SK-N-SH (cell line): ENCODE results near the gene NIPAL3. TPM values are rescaled to one million over a fixed set of nuclear protein-coding genes. Genes with fewer than 3 reads are reported as not detected.

Experiments
- CTCF ChIA-PET: fragments of 300-600, 350-600 bp; formaldehyde crosslinking; extraction: SDS; loops from one replicate; lab custom pipeline; 2021; lab: Yijun Ruan, JAX
- POLR2A ChIA-PET: fragments of 350-600 bp; sonication (Branson Sonifier 250); formaldehyde crosslinking; extraction: SDS; loops from one replicate; lab custom pipeline; 2020; ENCODE audit warnings: antibody characterized with exemption, inconsistent platforms; lab: Yijun Ruan, JAX
- DNase-seq: peaks from one replicate; pipeline ENCODE4 v3.0.0; 2012
- H2AFZ ChIP-seq: fragments of 200-600 bp; sonication (generic); 2 replicates; pipeline ENCODE4 v1.8.1; 2016; ENCODE audit warnings: antibody characterized with exemption, mild to moderate bottlenecking, low read depth
- H3F3A ChIP-seq: fragments of 200-600 bp; sonication (generic); replicated peaks from 2 replicates; pipeline ENCODE3; 2016; ENCODE audit warnings: antibody characterized with exemption, mild to moderate bottlenecking; ENCODE audit not compliant: insufficient read depth
- H3K27ac ChIP-seq, 2 experiments: fragments of 200-500 bp in 1 of 2; fragments of 200-600 bp in 1 of 2; sonication (Bioruptor generic) in 1 of 2; sonication (generic), shearing (Covaris generic) in 1 of 2; 2 replicates each; pipeline versions ENCODE4 v1.5.1 to v1.6.1; 2014 to 2016; ENCODE audit warnings: low read depth in 2 of 2, inconsistent platforms in 1 of 2, low read length in 1 of 2, mild to moderate bottlenecking in 1 of 2, mixed read lengths in 1 of 2
- H3K27me3 ChIP-seq: fragments of 200-600 bp; sonication (generic), shearing (Covaris generic); 2 replicates; pipeline ENCODE4 v1.6.1; 2016; ENCODE audit warnings: mixed run types; ENCODE audit not compliant: insufficient read depth
- H3K36me3 ChIP-seq, 2 experiments: fragments of 200-500 bp in 1 of 2; fragments of 200-600 bp in 1 of 2; sonication (Bioruptor generic) in 1 of 2; sonication (generic) in 1 of 2; replicated peaks in 1 of 2; 2 replicates each; pipeline versions ENCODE3 to v1.5.1; 2014 to 2016; ENCODE audit warnings: low read length in 1 of 2, mild to moderate bottlenecking in 1 of 2; ENCODE audit not compliant: insufficient read depth in 2 of 2, control insufficient read depth in 1 of 2
- H3K4me1 ChIP-seq, 2 experiments: fragments of 200-500 bp in 1 of 2; fragments of 200-600 bp in 1 of 2; sonication (Bioruptor generic) in 1 of 2; sonication (generic), shearing (Covaris generic) in 1 of 2; 2 replicates each; pipeline versions ENCODE4 v1.5.1 to v1.6.1; 2014 to 2016; ENCODE audit warnings: low read depth in 1 of 2, low read length in 1 of 2, mixed run types in 1 of 2; ENCODE audit not compliant: insufficient read depth in 2 of 2, control insufficient read depth in 1 of 2
- H3K4me2 ChIP-seq: fragments of 200-600 bp; sonication (generic), shearing (Covaris generic); 2 replicates; pipeline ENCODE4 v1.6.1; 2017; ENCODE audit warnings: mixed run types
- H3K4me3 ChIP-seq, 2 experiments: fragments of 200-500 bp in 1 of 2; fragments of 200-600 bp in 1 of 2; sonication (Bioruptor generic) in 1 of 2; sonication (generic), shearing (Covaris generic) in 1 of 2; 2 replicates each; pipeline versions ENCODE4 v1.5.1 to v1.8.1; 2014 to 2016; ENCODE audit warnings: low read depth in 2 of 2, inconsistent platforms in 1 of 2, low read length in 1 of 2, mild to moderate bottlenecking in 1 of 2, mixed read lengths in 1 of 2, moderate library complexity in 1 of 2
- H3K79me2 ChIP-seq: fragments of 200-600 bp; sonication (generic); 2 replicates; pipeline ENCODE4 v1.8.1; 2017; ENCODE audit warnings: mild to moderate bottlenecking; ENCODE audit not compliant: insufficient read depth
- H3K9ac ChIP-seq: fragments of 200-600 bp; sonication (generic); 2 replicates; pipeline ENCODE4 v1.6.1; 2017; ENCODE audit warnings: mixed run types
- H3K9me2 ChIP-seq: fragments of 200-600 bp; sonication (generic); 2 replicates; pipeline ENCODE4 v1.6.1; 2017; ENCODE audit warnings: mixed run types
- H3K9me3 ChIP-seq: fragments of 200-600 bp; sonication (generic); 2 replicates; pipeline ENCODE4 v1.6.1; 2017; ENCODE audit warnings: mixed run types, mild to moderate bottlenecking, moderate library complexity
- H4K20me1 ChIP-seq: fragments of 200-600 bp; sonication (generic); 2 replicates; pipeline ENCODE4 v1.6.1; 2017; ENCODE audit warnings: mild to moderate bottlenecking, mixed run types; ENCODE audit not compliant: insufficient read depth
- EP300 ChIP-seq, 2 experiments: IDR thresholded peaks; 2 replicates each; pipeline versions ENCODE4 v1.4.0 to v1.6.1; 2012; ENCODE audit warnings: borderline replicate concordance in 1 of 2, low read depth in 1 of 2, low read length in 1 of 2
- FOSL2 ChIP-seq: IDR thresholded peaks from 2 replicates; pipeline ENCODE4 v1.4.0; 2012; ENCODE audit warnings: low read depth, mild to moderate bottlenecking, moderate library complexity, borderline replicate concordance
- FOXJ3 ChIP-seq: sonication (generic); formaldehyde crosslinking; IDR thresholded peaks from 2 replicates; pipeline ENCODE4 v1.5.1; 2020; ENCODE audit warnings: mild to moderate bottlenecking, missing genetic modification reagents
- GATA2 ChIP-seq: sonication (generic); formaldehyde crosslinking; IDR thresholded peaks from 2 replicates; pipeline ENCODE4 v1.5.0; 2020; ENCODE audit warnings: mild to moderate bottlenecking, missing genetic modification reagents
- IRF3 ChIP-seq: fragments of 150-350 bp; IDR thresholded peaks from 2 replicates; pipeline ENCODE4 v1.6.1; 2016; ENCODE audit warnings: mild to moderate bottlenecking, low read depth, low read length
- JUND ChIP-seq: IDR thresholded peaks from 2 replicates; pipeline ENCODE4 v1.4.0; 2012
- MAX ChIP-seq: IDR thresholded peaks from 2 replicates; pipeline ENCODE4 v1.4.0; 2012; ENCODE audit warnings: low read depth
- NFIC ChIP-seq: IDR thresholded peaks from 2 replicates; pipeline ENCODE4 v1.4.0; 2012; ENCODE audit warnings: borderline replicate concordance
- PBX3 ChIP-seq: IDR thresholded peaks from 2 replicates; pipeline ENCODE4; 2012
- REST ChIP-seq: IDR thresholded peaks from 2 replicates; pipeline ENCODE4 v1.6.1; 2012; ENCODE audit warnings: mild to moderate bottlenecking, low read depth, low read length, moderate library complexity
- SIN3A ChIP-seq: IDR thresholded peaks from 2 replicates; pipeline ENCODE4 v1.6.1; 2012; ENCODE audit warnings: low read depth, mild to moderate bottlenecking, low read length, moderate library complexity, borderline replicate concordance
- SMC3 ChIP-seq: IDR thresholded peaks from 2 replicates; pipeline ENCODE4 v1.6.1; 2012; ENCODE audit warnings: low read depth, low read length, improper control_type of control experiment
- TCF12 ChIP-seq: IDR thresholded peaks from 2 replicates; pipeline ENCODE4 v1.4.0; 2012
- TEAD4 ChIP-seq: IDR thresholded peaks from 2 replicates; pipeline ENCODE4 v1.4.0; 2012; ENCODE audit warnings: mild to moderate bottlenecking, borderline replicate concordance; ENCODE audit not compliant: insufficient read depth
- USF2 ChIP-seq: fragments of 150-350 bp; IDR thresholded peaks from 2 replicates; pipeline ENCODE4 v1.6.1; 2017; ENCODE audit warnings: antibody characterized with exemption, low read length, low read depth, borderline replicate concordance
- WGBS: methylation state at CpG from one replicate; pipeline ENCODE4 v1.1.6; 2017; ENCODE audit warnings: low lambda C conversion rate; 5-methylcytosine and 5-hydroxymethylcytosine counted together
- polyA plus RNA-seq, 3 experiments: library from polyadenylated mRNA; depleted of rRNA; stranded (reverse); fragments of >200 nt; gene quantifications; 2 replicates each; pipeline ENCODE4 v1.2.3, GENCODE V29; 2012

Gene NIPAL3
- polyA plus RNA-seq, 1 of the 3 experiments (the other 2 are of a cell fraction), result 20.3 TPM

- TF ChIP-seq NFIC (no peak), IRF3 (no peak), TCF12 (peak; percentile 71), FOSL2 (peak; percentile 79; the same call in 1 of the 2 replicates), USF2 (no peak), EP300 (IDR thresholded peaks at IDR 0.05; ENCODE audit: borderline replicate concordance in 1 of 2, low read depth in 1 of 2, low read length in 1 of 2) (peak in 1 of 2 experiments; percentile 34; a peak in 1 of 4 replicates), PBX3 (peak; percentile 79), MAX (peak; percentile 66), GATA2 (CRISPR knock-in tag) (no peak), REST (0 out of 2 replicates have a peak, but pooled peaks have one; percentile 33), JUND (peak; percentile 71), FOXJ3 (CRISPR knock-in tag) (no peak), SMC3 (no peak), TEAD4 (peak; percentile 34; the same call in 1 of the 2 replicates), SIN3A (0 out of 2 replicates have a peak, but pooled peaks have one; percentile 58)
- Histone ChIP-seq H3K9me3 (no peaks in the 10 kb centered on the region), H3K4me2 (peak overlapping the region; percentile 91), H3K9me2 (no peaks in the 10 kb centered on the region), H3K27me3 (no peaks in the 10 kb centered on the region), H3K9ac (peak overlapping the region; percentile 64), H4K20me1 (no peaks in the 10 kb centered on the region), H3K79me2 (peaks cover 34% of the 10 kb centered on the region; the same call in 1 of the 2 replicates), H3K4me3 (peak overlapping the region; percentile 66 to 91), H3K4me1 (peaks cover 17 to 32% of the 10 kb centered on the region in 2 experiments), H3K27ac (peak overlapping the region in 1 of 2 experiments; percentile 82; a peak in 2 of 4 replicates), H3F3A (peaks cover 16% of the 10 kb centered on the region), H3K36me3 (peaks cover 4 to 6% of the 10 kb centered on the region in 2 experiments), H2AFZ (peak overlapping the region; percentile 87)
- WGBS, result 55% methylated on average over 9 of the region's 10 CpGs
- ChIA-PET CTCF (interaction anchor here (0.6 to 2.9 kb wide), 14 partner anchors 9 to 273 kb away, joined by 3 to 24 read pairs (median 6); no protein-coding TSS in a partner anchor), POLR2A (no interaction called here)
- no peak for DNase-seq
These were observed 1.2 kb downstream of the NIPAL3 start for GRCh38 chr1:24416666-24417391.
